ENCODE results near the gene KHDRBS1. TPM values are rescaled to one million over a fixed set of nuclear protein-coding genes. Genes with fewer than 3 reads are reported as not detected.

The KHDRBS1 gene
- total RNA-seq, 1 experiment from 2014 or later: 77.5 TPM

- H3K4me3 ChIP-seq (ENCODE audit: low read length): no peak overlapping the region
- H3K9ac ChIP-seq (ENCODE audit: low read length): no peak overlapping the region
- peaks cover 44% of the 10 kb centered on the region for H3K36me3 ChIP-seq (ENCODE audit: insufficient read depth, low read length)
- no peak for DNase-seq
- peaks cover 14% of the 10 kb centered on the region for H3K79me2 ChIP-seq (ENCODE audit: low read length)
- no peak overlapping the region for H2AFZ ChIP-seq (ENCODE audit: low read length)
- no peaks in the 10 kb centered on the region for H3K9me3 ChIP-seq (ENCODE audit: low read length)
- no peak overlapping the region for H3K4me2 ChIP-seq (ENCODE audit: low read depth, low read length, poor library complexity, severe bottlenecking)
- H3K4me1 ChIP-seq (ENCODE audit: low read length): no peaks in the 10 kb centered on the region
- H4K20me1 ChIP-seq (ENCODE audit: insufficient read depth, low read depth, low read length): no peaks in the 10 kb centered on the region
- H3K9me2 ChIP-seq (replicated peaks; ENCODE audit: insufficient read depth, low read length): no peaks in the 10 kb centered on the region
- no peaks in the 10 kb centered on the region for H3K27me3 ChIP-seq (ENCODE audit: low read length)
- no peak overlapping the region for H3K27ac ChIP-seq (ENCODE audit: low read length)
Measured at GRCh38 chr1:32040711-32041110, 27.0 kb downstream of the KHDRBS1 start.

- Histone ChIP-seq H4K20me1 (ENCODE audit: insufficient read depth, low read depth, low read length) (no peaks in the 10 kb centered on the region), H3K9ac (ENCODE audit: low read length) (no peak overlapping the region), H3K27me3 (ENCODE audit: low read length) (no peaks in the 10 kb centered on the region), H3K4me2 (ENCODE audit: low read depth, low read length, poor library complexity, severe bottlenecking) (no peak overlapping the region), H3K4me1 (ENCODE audit: low read length) (peaks cover under 1% of the 10 kb centered on the region; the same call in 1 of the 2 replicates), H3K27ac (ENCODE audit: low read length) (no peak overlapping the region), H3K9me3 (ENCODE audit: low read length) (no peaks in the 10 kb centered on the region), H2AFZ (ENCODE audit: low read length) (no peak overlapping the region), H3K36me3 (ENCODE audit: insufficient read depth, low read length) (peaks cover 39% of the 10 kb centered on the region), H3K4me3 (ENCODE audit: low read length) (no peak overlapping the region), H3K9me2 (replicated peaks; ENCODE audit: insufficient read depth, low read length) (no peaks in the 10 kb centered on the region), H3K79me2 (ENCODE audit: low read length) (peaks cover 4% of the 10 kb centered on the region; the same call in 1 of the 2 replicates)
- DNase-seq: no peak
Measured at GRCh38 chr1:32042330-32042729, 28.7 kb downstream of the KHDRBS1 start.

- Histone ChIP-seq H3K27me3 (ENCODE audit: low read length) (no peaks in the 10 kb centered on the region), H2AFZ (ENCODE audit: low read length) (no peak overlapping the region), H3K9ac (ENCODE audit: low read length) (no peak overlapping the region), H4K20me1 (ENCODE audit: insufficient read depth, low read depth, low read length) (0 out of 2 replicates have a peak, but pooled peaks cover 4% of the 10 kb centered on the region), H3K9me3 (ENCODE audit: low read length) (no peaks in the 10 kb centered on the region), H3K9me2 (replicated peaks; ENCODE audit: insufficient read depth, low read length) (no peaks in the 10 kb centered on the region), H3K79me2 (ENCODE audit: low read length) (peaks cover 15% of the 10 kb centered on the region), H3K36me3 (ENCODE audit: insufficient read depth, low read length) (peaks cover 40% of the 10 kb centered on the region), H3K4me1 (ENCODE audit: low read length) (peaks cover 20% of the 10 kb centered on the region), H3K27ac (ENCODE audit: low read length) (no peak overlapping the region), H3K4me3 (ENCODE audit: low read length) (no peak overlapping the region), H3K4me2 (ENCODE audit: low read depth, low read length, poor library complexity, severe bottlenecking) (no peak overlapping the region)
- DNase-seq: no peak
Measured at GRCh38 chr1:32044234-32044633, 30.6 kb downstream of the KHDRBS1 start.

- Histone ChIP-seq H3K79me2 (ENCODE audit: low read length) (peaks cover 21% of the 10 kb centered on the region), H3K27ac (ENCODE audit: low read length) (no peak overlapping the region), H3K36me3 (ENCODE audit: insufficient read depth, low read length) (peaks cover 44% of the 10 kb centered on the region), H3K27me3 (ENCODE audit: low read length) (no peaks in the 10 kb centered on the region), H3K9me2 (replicated peaks; ENCODE audit: insufficient read depth, low read length) (no peaks in the 10 kb centered on the region), H4K20me1 (ENCODE audit: insufficient read depth, low read depth, low read length) (0 out of 2 replicates have a peak, but pooled peaks cover 4% of the 10 kb centered on the region), H3K4me2 (ENCODE audit: low read depth, low read length, poor library complexity, severe bottlenecking) (no peak overlapping the region), H2AFZ (ENCODE audit: low read length) (no peak overlapping the region), H3K9me3 (ENCODE audit: low read length) (no peaks in the 10 kb centered on the region), H3K4me1 (ENCODE audit: low read length) (peaks cover 30% of the 10 kb centered on the region), H3K9ac (ENCODE audit: low read length) (no peak overlapping the region), H3K4me3 (ENCODE audit: low read length) (no peak overlapping the region)
- no peak for DNase-seq
Measured at GRCh38 chr1:32045772-32046171, 32.1 kb downstream of the KHDRBS1 start.

- Histone ChIP-seq H3K4me1 (ENCODE audit: low read length) (peaks cover 30% of the 10 kb centered on the region), H3K9ac (ENCODE audit: low read length) (no peak overlapping the region), H3K79me2 (ENCODE audit: low read length) (peaks cover 21% of the 10 kb centered on the region), H3K27me3 (ENCODE audit: low read length) (no peaks in the 10 kb centered on the region), H3K27ac (ENCODE audit: low read length) (no peak overlapping the region), H3K9me3 (ENCODE audit: low read length) (no peaks in the 10 kb centered on the region), H3K4me2 (ENCODE audit: low read depth, low read length, poor library complexity, severe bottlenecking) (no peak overlapping the region), H2AFZ (ENCODE audit: low read length) (no peak overlapping the region), H4K20me1 (ENCODE audit: insufficient read depth, low read depth, low read length) (0 out of 2 replicates have a peak, but pooled peaks cover 4% of the 10 kb centered on the region), H3K36me3 (ENCODE audit: insufficient read depth, low read length) (peaks cover 53% of the 10 kb centered on the region), H3K9me2 (replicated peaks; ENCODE audit: insufficient read depth, low read length) (no peaks in the 10 kb centered on the region), H3K4me3 (ENCODE audit: low read length) (no peak overlapping the region)
- DNase-seq: no peak
Measured at GRCh38 chr1:32047701-32048100, 34.0 kb downstream of the KHDRBS1 start.

DNA sequence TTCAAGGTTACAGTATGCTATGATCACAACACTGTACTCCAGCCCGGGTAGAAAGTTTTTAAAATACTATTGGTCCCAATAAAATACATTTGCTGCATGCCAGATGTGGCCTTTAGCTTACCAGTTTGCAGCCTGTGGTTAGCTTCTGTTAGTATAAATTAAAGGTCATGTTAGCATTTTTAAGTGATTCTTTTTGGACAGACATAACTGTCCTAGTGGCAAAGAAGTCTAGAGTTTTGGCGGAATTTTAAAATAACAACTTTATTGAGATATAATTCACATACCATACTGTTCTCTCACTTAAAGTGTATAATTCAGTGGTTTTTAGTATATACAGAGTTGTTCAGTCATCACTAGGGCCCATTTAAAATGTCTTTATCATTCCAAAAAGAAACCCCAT lies 34.8 kb downstream of the KHDRBS1 start:
- Histone ChIP-seq H3K27ac (ENCODE audit: low read length) (no peak overlapping the region), H3K79me2 (ENCODE audit: low read length) (peaks cover 21% of the 10 kb centered on the region), H3K9me3 (ENCODE audit: low read length) (no peaks in the 10 kb centered on the region), H4K20me1 (ENCODE audit: insufficient read depth, low read depth, low read length) (0 out of 2 replicates have a peak, but pooled peaks cover 4% of the 10 kb centered on the region), H3K4me1 (ENCODE audit: low read length) (peaks cover 30% of the 10 kb centered on the region), H3K4me2 (ENCODE audit: low read depth, low read length, poor library complexity, severe bottlenecking) (no peak overlapping the region), H3K27me3 (ENCODE audit: low read length) (no peaks in the 10 kb centered on the region), H3K9ac (ENCODE audit: low read length) (no peak overlapping the region), H3K9me2 (replicated peaks; ENCODE audit: insufficient read depth, low read length) (no peaks in the 10 kb centered on the region), H2AFZ (ENCODE audit: low read length) (no peak overlapping the region), H3K4me3 (ENCODE audit: low read length) (no peak overlapping the region), H3K36me3 (ENCODE audit: insufficient read depth, low read length) (peaks cover 54% of the 10 kb centered on the region)
- DNase-seq: no peak

- Histone ChIP-seq H3K4me2 (ENCODE audit: low read depth, low read length, poor library complexity, severe bottlenecking) (no peak overlapping the region), H3K9me2 (replicated peaks; ENCODE audit: insufficient read depth, low read length) (no peaks in the 10 kb centered on the region), H3K4me1 (ENCODE audit: low read length) (peaks cover 30% of the 10 kb centered on the region), H3K79me2 (ENCODE audit: low read length) (peaks cover 21% of the 10 kb centered on the region), H3K9ac (ENCODE audit: low read length) (no peak overlapping the region), H4K20me1 (ENCODE audit: insufficient read depth, low read depth, low read length) (peaks cover 13% of the 10 kb centered on the region; the same call in 1 of the 2 replicates), H3K36me3 (ENCODE audit: insufficient read depth, low read length) (peaks cover 63% of the 10 kb centered on the region), H3K27me3 (ENCODE audit: low read length) (no peaks in the 10 kb centered on the region), H3K27ac (ENCODE audit: low read length) (no peak overlapping the region), H2AFZ (ENCODE audit: low read length) (no peak overlapping the region), H3K9me3 (ENCODE audit: low read length) (no peaks in the 10 kb centered on the region), H3K4me3 (ENCODE audit: low read length) (no peak overlapping the region)
- no peak for DNase-seq
Measured at GRCh38 chr1:32051706-32052105, 38.0 kb downstream of the KHDRBS1 start.

DNA sequence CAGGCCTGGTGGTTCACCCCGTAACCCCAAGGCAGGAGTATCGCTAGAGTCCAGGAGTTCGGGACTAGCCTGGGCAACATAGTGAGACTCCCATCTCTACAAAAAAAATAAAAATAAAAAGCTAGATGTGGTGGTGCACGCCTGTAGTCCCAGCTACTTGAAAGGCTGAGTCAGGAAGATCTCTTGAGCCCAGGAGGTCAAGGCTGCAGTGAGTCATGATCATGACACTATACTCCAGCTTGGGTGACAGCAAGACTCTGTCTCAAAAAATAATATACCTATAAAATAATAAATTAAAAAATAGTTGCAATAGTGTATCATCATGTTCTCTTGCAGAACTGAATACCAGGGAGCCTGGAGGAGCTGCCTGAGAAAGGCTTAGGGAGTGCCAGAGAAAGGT lies 39.2 kb downstream of the KHDRBS1 start:
- no peak overlapping the region for H3K9ac ChIP-seq (ENCODE audit: low read length)
- H3K79me2 ChIP-seq (ENCODE audit: low read length): peaks cover 19% of the 10 kb centered on the region
- DNase-seq: no peak
- H3K4me1 ChIP-seq (ENCODE audit: low read length): peaks cover 24% of the 10 kb centered on the region
- no peak overlapping the region for H3K4me3 ChIP-seq (ENCODE audit: low read length)
- H3K4me2 ChIP-seq (ENCODE audit: low read depth, low read length, poor library complexity, severe bottlenecking): no peak overlapping the region
- no peaks in the 10 kb centered on the region for H3K27me3 ChIP-seq (ENCODE audit: low read length)
- H3K9me2 ChIP-seq (replicated peaks; ENCODE audit: insufficient read depth, low read length): no peaks in the 10 kb centered on the region
- H3K27ac ChIP-seq (ENCODE audit: low read length): no peak overlapping the region
- no peaks in the 10 kb centered on the region for H3K9me3 ChIP-seq (ENCODE audit: low read length)
- H2AFZ ChIP-seq (ENCODE audit: low read length): no peak overlapping the region
- H4K20me1 ChIP-seq (ENCODE audit: insufficient read depth, low read depth, low read length): peaks cover 13% of the 10 kb centered on the region; the same call in 1 of the 2 replicates
- H3K36me3 ChIP-seq (ENCODE audit: insufficient read depth, low read length): peaks cover 62% of the 10 kb centered on the region
